Nucleus accumbens (tissue), 56 donors: ENCODE results near the gene ARID5A.
"Not testable (repeated sequence)": the region's sequence is repeated elsewhere in the genome, so short reads cannot be mapped to it uniquely, and the experiment has no call there.

ENCODE experiments used
- DNase-seq, 56 donors: peaks; one replicate each; lab custom pipeline; 2025; lab: John Stamatoyannopoulos, UW

Gene ARID5A

DNA sequence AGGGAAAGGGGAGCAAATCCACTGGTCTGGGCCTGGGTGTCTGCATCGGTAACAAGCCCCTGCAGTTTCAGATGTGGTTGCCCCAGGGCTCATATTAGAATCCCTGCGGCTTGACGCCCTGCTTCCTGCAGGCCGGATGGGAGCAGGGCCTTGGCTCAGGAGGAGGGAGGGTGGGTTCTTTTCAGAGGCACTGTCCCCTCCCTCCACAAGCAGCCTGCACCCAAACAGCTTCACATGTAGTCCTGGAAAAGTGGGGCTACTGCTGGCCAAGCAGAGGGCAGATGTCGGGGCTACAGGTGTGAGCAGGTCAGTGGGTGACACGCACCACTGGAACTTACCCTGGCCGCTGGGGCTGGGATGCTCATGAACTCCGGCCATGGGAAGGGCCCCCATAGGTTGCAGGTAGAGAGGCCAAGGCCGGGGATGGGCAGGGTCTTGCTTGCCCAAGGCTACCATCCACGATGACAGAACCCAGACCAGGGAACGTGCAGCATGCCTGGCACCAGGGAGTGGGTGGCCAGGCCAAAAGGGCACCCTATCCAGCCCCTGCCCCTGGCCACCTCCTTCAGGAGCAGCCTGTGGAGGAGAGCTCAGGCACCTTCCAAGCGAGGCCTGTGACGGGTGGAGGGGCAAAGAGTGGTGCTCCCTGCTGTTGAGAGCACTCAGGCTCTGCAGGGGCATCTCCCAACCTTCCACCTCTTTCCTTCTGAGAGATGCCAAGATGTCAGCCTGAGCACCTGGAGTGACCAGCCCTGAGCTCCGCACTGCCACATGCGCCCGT, 16.8 kb downstream of the ARID5A start:
- no peak for DNase-seq

DNA sequence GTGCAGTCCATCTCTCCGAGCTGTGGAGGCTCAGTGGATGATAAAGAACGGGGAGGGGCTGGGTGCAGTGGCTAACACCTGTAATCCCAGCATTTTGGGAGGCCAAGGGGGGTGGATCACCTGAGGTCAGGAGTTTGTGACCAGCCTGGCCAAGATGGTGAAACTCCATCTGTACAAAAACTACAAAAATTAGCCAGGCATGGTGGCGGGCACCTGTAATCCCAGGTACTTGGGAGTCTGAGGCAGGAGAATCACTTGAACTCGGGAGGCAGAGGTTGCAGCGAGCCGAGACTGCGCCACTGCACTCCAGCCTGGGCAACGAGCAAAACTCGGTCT, 17.4 kb downstream of the ARID5A start:
- DNase-seq, result not testable (repeated sequence)

GRCh38 chr2:96554293-96555145, 18.0 kb downstream of the ARID5A start:
- peak in 44 of 56 donors; percentile 11 to 81 (median 40) for DNase-seq

- no peak for DNase-seq
Observed at GRCh38 chr2:96555146-96555610, 18.6 kb downstream of the ARID5A start.

DNA sequence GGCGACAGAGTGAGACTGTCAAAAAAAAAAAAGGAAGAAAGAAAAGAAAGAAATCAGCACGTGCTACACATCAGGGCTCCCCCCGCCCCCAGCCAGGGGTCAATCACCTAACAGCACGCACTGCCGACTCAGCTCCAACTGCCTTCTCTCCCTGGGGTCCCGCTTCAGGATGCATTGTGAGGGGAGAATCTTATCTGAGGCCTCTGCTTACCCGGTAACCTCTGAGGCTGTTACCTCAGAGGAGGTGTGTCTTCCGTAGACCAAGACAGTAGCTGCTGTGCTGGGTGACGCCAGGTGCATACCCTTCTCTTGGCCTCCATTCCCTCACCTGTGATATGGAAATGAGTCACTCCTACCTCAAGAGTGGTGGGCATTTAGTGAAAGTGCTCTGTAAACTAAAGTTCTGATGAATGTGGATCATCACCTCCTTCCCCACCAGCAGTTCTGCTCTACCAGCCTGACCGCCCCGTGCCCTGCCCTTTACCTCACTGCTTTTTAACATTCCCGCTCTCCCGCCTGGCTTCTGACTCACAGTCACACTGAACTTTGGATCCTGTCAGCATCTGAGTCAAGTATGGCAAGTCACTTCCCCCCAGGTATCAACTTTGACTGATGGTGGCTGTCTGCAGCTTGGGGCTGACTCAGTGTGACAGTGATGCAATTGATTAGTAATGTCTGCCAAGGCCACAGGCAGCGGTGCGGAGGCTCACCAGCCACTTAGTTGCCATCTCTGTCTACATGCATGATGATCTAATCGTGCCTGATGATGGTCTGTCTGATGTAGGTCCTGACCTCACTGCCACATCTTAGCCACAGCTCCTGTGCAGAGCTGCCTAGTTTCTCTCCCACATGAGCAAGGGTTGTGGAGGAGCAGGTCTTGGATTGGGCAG, 20.1 kb downstream of the ARID5A start:
- peak in 1 of 56 donors; percentile 51 for DNase-seq

DNA sequence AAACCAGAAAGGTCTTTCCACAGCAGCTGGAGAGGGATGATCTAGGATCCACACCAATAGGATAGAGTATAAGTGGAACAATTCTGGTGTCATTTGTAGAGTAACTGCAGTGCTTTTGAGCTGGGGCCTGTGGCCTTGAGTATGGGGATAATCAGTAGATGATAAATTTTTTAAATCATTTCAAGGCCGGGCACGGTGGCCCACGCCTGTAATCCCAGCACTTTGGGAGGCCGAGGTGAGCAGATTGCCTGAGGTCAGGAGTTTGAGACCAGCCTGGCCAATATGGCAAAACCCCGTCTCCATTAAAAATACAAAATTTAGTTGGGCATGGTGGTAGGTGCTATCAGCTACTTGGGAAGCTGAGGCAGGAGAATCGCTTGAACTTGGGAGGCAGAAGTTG, 20.9 kb downstream of the ARID5A start:
- not testable (repeated sequence) for DNase-seq

- DNase-seq, result no peak
Observed at GRCh38 chr2:96558061-96558460, 21.5 kb downstream of the ARID5A start.

GRCh38 chr2:96558485-96558884, 21.9 kb downstream of the ARID5A start:
- DNase-seq, result no peak

- no peak for DNase-seq
Observed at GRCh38 chr2:96564026-96564425, 27.5 kb downstream of the ARID5A start.

- no peak for DNase-seq
Observed at GRCh38 chr2:96564563-96564962, 28.0 kb downstream of the ARID5A start.

- no peak for DNase-seq
Observed at GRCh38 chr2:96565111-96565510, 28.6 kb downstream of the ARID5A start.

DNA sequence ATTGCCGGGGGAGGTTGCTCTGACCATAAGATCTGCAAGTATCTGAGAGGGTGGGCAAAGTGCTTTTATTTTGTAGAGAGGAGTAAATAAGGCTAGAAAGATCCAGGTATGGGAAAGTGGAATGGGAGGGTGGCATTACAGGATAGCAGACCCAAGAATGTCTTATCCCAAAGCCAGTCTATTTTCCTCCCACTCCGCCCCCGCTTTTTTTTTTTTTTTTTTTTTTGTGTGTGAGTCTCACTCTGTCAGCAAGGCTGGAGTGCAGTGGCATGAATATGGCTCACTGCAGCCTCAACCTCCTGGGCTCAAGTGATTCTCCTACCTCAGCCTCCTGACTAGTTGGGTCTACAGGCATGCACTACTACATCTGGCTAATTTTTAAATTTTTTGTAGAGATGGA, 31.5 kb downstream of the ARID5A start:
- no peak for DNase-seq

GRCh38 chr2:96574364-96574763, 37.8 kb downstream of the ARID5A start:
- DNase-seq, result no peak

DNA sequence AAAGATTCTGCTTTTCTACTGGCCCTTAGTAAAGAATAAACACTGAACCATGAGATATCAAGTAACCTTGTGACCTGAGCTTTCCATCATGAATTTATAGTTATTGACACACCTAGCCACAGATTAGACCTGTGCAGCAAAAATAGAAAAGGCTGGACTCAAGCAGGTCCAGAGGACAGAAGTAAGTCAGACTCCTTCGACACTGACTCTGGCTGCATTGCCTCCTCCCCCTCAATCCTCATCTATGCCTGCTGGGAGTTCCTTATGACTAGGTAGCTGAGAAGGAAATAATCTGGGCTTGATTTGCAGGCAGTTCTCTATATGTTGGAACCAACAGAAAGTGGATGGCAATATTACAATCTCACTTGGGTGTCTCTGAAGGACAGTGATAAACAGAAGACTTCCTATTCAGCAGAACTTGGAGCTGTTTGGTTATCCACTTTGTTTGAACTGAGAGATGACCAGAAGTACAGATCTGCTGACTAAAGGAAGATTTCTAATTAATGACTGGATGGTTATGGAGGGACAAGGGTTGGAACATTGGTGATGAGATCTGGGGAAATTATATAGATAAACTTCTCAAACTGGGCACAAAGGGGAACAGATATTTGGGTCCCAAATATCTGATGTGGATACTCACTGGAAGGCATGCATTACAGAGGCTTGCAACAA, 39.4 kb downstream of the ARID5A start:
- DNase-seq, result no peak

DNA sequence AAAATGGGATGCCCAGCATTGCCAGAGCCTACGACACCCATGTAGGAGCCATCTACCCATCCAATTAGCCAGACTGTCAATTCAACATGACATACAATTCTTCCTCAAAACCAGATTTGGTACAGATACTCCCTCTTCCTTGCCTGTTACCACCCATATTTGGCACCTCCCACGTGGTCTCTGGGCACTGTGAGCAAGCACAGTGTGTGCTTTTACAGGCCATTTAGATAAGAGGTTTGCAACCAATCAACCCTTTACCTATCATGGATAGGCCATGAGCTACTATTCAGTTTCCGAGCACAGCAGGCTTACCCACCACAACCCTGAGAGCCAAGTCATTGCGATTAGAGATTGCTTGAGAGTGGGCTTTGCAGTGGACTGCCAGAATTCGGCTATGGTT, 40.9 kb downstream of the ARID5A start:
- no peak for DNase-seq

DNA sequence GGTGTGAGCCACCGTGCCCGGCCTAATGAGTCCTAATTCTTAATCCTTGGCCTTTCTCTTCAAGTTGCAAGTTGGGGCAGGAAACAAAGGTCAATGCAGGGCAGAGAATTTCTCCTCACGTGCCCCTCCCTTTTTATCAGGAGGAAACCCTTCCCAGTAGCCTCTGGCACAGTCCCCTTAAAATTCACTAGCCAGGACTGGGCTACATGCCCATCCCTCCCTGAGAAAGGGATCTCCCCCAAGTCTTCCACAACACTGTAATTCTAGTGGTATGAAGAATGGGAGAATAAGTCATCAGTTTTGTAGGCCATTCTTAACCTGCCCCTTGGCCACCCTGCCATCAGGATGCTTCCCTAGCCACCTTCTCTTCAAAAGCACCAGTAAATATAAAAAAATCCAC, 42.2 kb downstream of the ARID5A start:
- no peak for DNase-seq

- DNase-seq, result no peak
Observed at GRCh38 chr2:96579422-96579821, 42.9 kb downstream of the ARID5A start.

GRCh38 chr2:96580771-96581170, 44.2 kb downstream of the ARID5A start:
- peak in 2 of 56 donors; percentile 5 to 38 for DNase-seq

DNA sequence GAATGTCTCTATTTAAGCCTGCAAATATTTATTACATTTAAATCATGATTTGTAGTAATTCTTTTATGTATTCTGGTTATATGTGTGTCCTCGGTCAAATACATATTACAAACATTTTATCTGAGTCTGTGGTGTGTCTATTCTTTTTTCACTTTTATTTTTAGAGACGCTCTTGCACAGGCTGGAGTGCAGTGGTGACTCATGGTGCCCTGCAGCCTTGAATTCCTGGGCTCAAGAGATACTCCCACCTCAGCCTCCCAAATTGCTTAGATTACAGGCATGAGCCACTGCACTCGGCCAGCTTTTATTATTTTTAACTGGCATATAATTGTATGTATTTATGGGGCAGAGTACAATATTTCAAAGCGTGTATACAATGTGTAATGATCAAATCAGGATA, 47.5 kb downstream of the ARID5A start:
- DNase-seq, result no peak

DNA sequence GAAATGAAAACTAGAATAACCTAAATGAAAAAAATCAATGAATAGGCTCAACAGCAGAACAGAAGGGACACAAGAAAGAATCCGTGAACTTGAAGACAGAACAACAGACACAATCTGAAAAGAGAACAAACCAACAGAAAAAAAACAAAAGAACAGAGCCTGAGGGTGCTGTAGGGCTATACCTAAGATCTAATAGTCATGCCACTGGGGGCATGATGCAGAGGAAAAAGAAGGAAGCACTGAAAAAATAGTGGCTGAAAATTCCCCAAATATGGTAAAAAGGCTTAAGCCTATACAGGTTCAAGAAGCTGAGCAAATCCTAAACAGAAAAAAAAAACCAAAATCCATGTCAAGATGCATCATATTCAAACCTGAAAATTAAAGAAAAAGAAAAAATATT, 51.3 kb downstream of the ARID5A start:
- DNase-seq, result no peak
